Hepatocyte (in vitro differentiated cells): Measurements from ENCODE around the gene LTK. TPM values are rescaled to one million over a fixed set of nuclear protein-coding genes. Genes with fewer than 3 reads are reported as not detected.

Experiments
- DNase-seq: peaks from one replicate; pipeline ENCODE4 v3.0.0-alpha.2; 2016; ENCODE audit warnings: low spot score
- H2AFZ ChIP-seq: fragments of 200-600 bp; sonication (generic); 2 replicates; pipeline ENCODE4 v1.6.0; 2016; ENCODE audit warnings: antibody characterized with exemption, mild to moderate bottlenecking
- H3K27ac ChIP-seq: fragments of 200-600 bp; sonication (generic); 2 replicates; pipeline ENCODE4 v1.5.1; 2016; ENCODE audit warnings: mild to moderate bottlenecking
- H3K27me3 ChIP-seq: fragments of 200-600 bp; sonication (generic); 2 replicates; pipeline ENCODE4 v1.6.1; 2016
- H3K36me3 ChIP-seq: fragments of 200-600 bp; sonication (generic); replicated peaks from 2 replicates; pipeline ENCODE4 v1.5.1; 2016; ENCODE audit warnings: low read depth; ENCODE audit not compliant: insufficient read depth
- H3K4me1 ChIP-seq: fragments of 200-600 bp; sonication (generic); 2 replicates; pipeline ENCODE4 v1.5.1; 2016; ENCODE audit warnings: mild to moderate bottlenecking, moderate library complexity; ENCODE audit not compliant: insufficient read depth
- H3K4me2 ChIP-seq: fragments of 200-600 bp; sonication (generic); 2 replicates; pipeline ENCODE4 v1.6.0; 2016
- H3K4me3 ChIP-seq: fragments of 200-600 bp; sonication (generic); 2 replicates; pipeline ENCODE4 v1.5.1; 2016; ENCODE audit warnings: mild to moderate bottlenecking
- H3K79me2 ChIP-seq: fragments of 200-600 bp; sonication (generic); 2 replicates; pipeline ENCODE4 v1.6.0; 2017; ENCODE audit warnings: mild to moderate bottlenecking
- H3K9me2 ChIP-seq: fragments of 200-600 bp; sonication (generic); replicated peaks from 2 replicates; pipeline ENCODE4 v1.6.0; 2017; ENCODE audit warnings: mild to moderate bottlenecking; ENCODE audit not compliant: insufficient read depth
- H3K9me3 ChIP-seq: fragments of 200-600 bp; sonication (generic); 2 replicates; pipeline ENCODE4 v1.5.1; 2016; ENCODE audit warnings: low read depth, mild to moderate bottlenecking
- H4K20me1 ChIP-seq: fragments of 200-600 bp; sonication (generic); 2 replicates; pipeline ENCODE4 v1.6.0; 2016; ENCODE audit warnings: mild to moderate bottlenecking; ENCODE audit not compliant: insufficient read depth, poor library complexity, severe bottlenecking
- CTCF ChIP-seq: fragments of 200-600 bp; sonication (generic); IDR thresholded peaks from 2 replicates; pipeline ENCODE4 v1.5.1; 2016; ENCODE audit warnings: antibody characterized with exemption, mild to moderate bottlenecking; ENCODE audit not compliant: poor library complexity
- EZH2 ChIP-seq: fragments of 200-600 bp; sonication (generic); IDR thresholded peaks from 2 replicates; pipeline ENCODE4 v1.6.1; 2016; ENCODE audit warnings: antibody characterized with exemption, mild to moderate bottlenecking, borderline replicate concordance
- EZH2phosphoT487 ChIP-seq: fragments of 200-600 bp; sonication (generic); IDR thresholded peaks from one replicate; pipeline ENCODE4 v1.6.1; 2018; ENCODE audit warnings: antibody characterized with exemption, mild to moderate bottlenecking, low read depth, moderate library complexity; ENCODE audit not compliant: unreplicated experiment, severe bottlenecking
- WGBS: methylation state at CpG from one replicate; pipeline ENCODE4 v1.1.6; 2016; ENCODE audit warnings: low lambda C conversion rate; ENCODE audit errors: missing lambda C conversion rate; 5-methylcytosine and 5-hydroxymethylcytosine counted together
- polyA plus RNA-seq: library from polyadenylated mRNA; unstranded; fragments of >200 nt; fragmentation: Nextera tagmentation; extraction: Ambion mirVana; gene quantifications from 2 replicates; pipeline ENCODE4 v1.2.1, GENCODE V29; 2016
- total RNA-seq: library from RNA; depleted of rRNA; stranded (reverse); fragments of >200 nt; gene quantifications from 2 replicates; pipeline ENCODE4 v1.2.3, GENCODE V29; 2014

Gene LTK
- total and polyA plus RNA-seq, 2 experiments from 2014 or later: 0.83 to 1.2 TPM

GRCh38 chr15:41494190-41494921 lies 19.3 kb downstream of the LTK start:
- Histone ChIP-seq H3K4me2 (peak overlapping the region; percentile 90), H4K20me1 (no peaks in the 10 kb centered on the region), H2AFZ (peak overlapping the region; percentile 39), H3K4me1 (peaks cover 19% of the 10 kb centered on the region), H3K27me3 (peaks cover 36% of the 10 kb centered on the region), H3K79me2 (peaks cover 24% of the 10 kb centered on the region), H3K27ac (peak overlapping the region; percentile 92), H3K9me2 (no peaks in the 10 kb centered on the region), H3K36me3 (no peaks in the 10 kb centered on the region), H3K9me3 (no peaks in the 10 kb centered on the region), H3K4me3 (peak overlapping the region; percentile 22)
- peak; percentile 69 for DNase-seq
- 2% methylated on average over 33 of the region's 77 CpGs for WGBS
- no peak for TF ChIP-seq EZH2phosphoT487
- TF ChIP-seq EZH2: no peak
- TF ChIP-seq CTCF: no peak

GRCh38 chr15:41493902-41494189 lies 19.8 kb downstream of the LTK start:
- WGBS: 0% methylated on average over 8 of the region's 41 CpGs
- H2AFZ ChIP-seq: peak overlapping the region; percentile 39
- H3K27ac ChIP-seq: peak overlapping the region; percentile 92
- DNase-seq: no peak
- TF ChIP-seq CTCF (no peak), EZH2phosphoT487 (no peak), EZH2 (no peak)
- H3K79me2 ChIP-seq: peaks cover 19% of the 10 kb centered on the region
- H3K9me3 ChIP-seq: no peaks in the 10 kb centered on the region
- peaks cover 19% of the 10 kb centered on the region for H3K4me1 ChIP-seq
- no peaks in the 10 kb centered on the region for H3K9me2 ChIP-seq
- no peaks in the 10 kb centered on the region for H4K20me1 ChIP-seq
- H3K27me3 ChIP-seq: peaks cover 31% of the 10 kb centered on the region
- H3K36me3 ChIP-seq: no peaks in the 10 kb centered on the region
- H3K4me2 ChIP-seq: peak overlapping the region; percentile 90
- H3K4me3 ChIP-seq: peak overlapping the region; percentile 22

GRCh38 chr15:41493205-41493901 lies 20.3 kb downstream of the LTK start, which contains the start of gene ITPKA:
ITPKA (plus strand) TSS chr15:41493874; CDS start chr15:41493928, 54 bp downstream.
- peak within 1 kb of the TSS; percentile 69 for H2AFZ ChIP-seq
- H3K27ac ChIP-seq: peak within 1 kb of the TSS; percentile 96
- peak within 1 kb of the TSS; percentile 90 for H3K4me2 ChIP-seq
- no peaks in the 10 kb centered on the region for H3K9me3 ChIP-seq
- TF ChIP-seq CTCF (no peak), EZH2 (no peak), EZH2phosphoT487 (no peak)
- H4K20me1 ChIP-seq: no peaks in the 10 kb centered on the region
- no peaks in the 10 kb centered on the region for H3K9me2 ChIP-seq
- peaks cover 26% of the 10 kb centered on the region for H3K27me3 ChIP-seq
- peaks cover 19% of the 10 kb centered on the region for H3K4me1 ChIP-seq
- H3K79me2 ChIP-seq: peaks cover 14% of the 10 kb centered on the region
- H3K4me3 ChIP-seq: peak within 1 kb of the TSS; percentile 22
- H3K36me3 ChIP-seq: no peaks in the 10 kb centered on the region
- WGBS: 0% methylated on average over 43 of the region's 60 CpGs
- DNase-seq: peak; percentile 88
